K562 (cell line): ENCODE measurements around the gene GGTLC1.
"Not testable (repeated sequence)": the region's sequence is repeated elsewhere in the genome, so short reads cannot be mapped to it uniquely, and the experiment has no call there.

ENCODE experiments used
- CEBPB ChIP-seq: fragments of 450-650 bp; IDR thresholded peaks from 2 replicates; pipeline ENCODE4 v1.6.1; 2016; ENCODE audit warnings: missing genetic modification characterization, missing compliant biosample characterization
- CTCF ChIP-seq, 3 experiments: IDR thresholded peaks in 2 of 3; conservative IDR thresholded peaks in 1 of 3; 2 replicates each; pipeline ENCODE4 v1.5.1; 2011 to 2012; ENCODE audit warnings: low read length in 3 of 3, mild to moderate bottlenecking in 3 of 3, control low read depth in 2 of 3, improper control_type of control experiment in 1 of 3, inconsistent platforms in 1 of 3, low read depth in 1 of 3, mixed read lengths in 1 of 3, moderate library complexity in 1 of 3; ENCODE audit not compliant: insufficient read depth in 2 of 3
- HNRNPK ChIP-seq: fragments of 200-400 bp; formaldehyde crosslinking; IDR thresholded peaks from one replicate; pipeline ENCODE4 v1.6.1; 2018; ENCODE audit warnings: mild to moderate bottlenecking, low read depth, low read length; ENCODE audit not compliant: poor library complexity, severe bottlenecking
- POLR2A ChIP-seq: fragments of 450-650 bp; conservative IDR thresholded peaks from 2 replicates; pipeline ENCODE4 v1.6.1; 2016
- RAD21 ChIP-seq, 2 experiments: fragments of 250-450 bp in 1 of 2; fragments of 450-650 bp in 1 of 2; sonication (Bioruptor Pico) in 1 of 2; formaldehyde crosslinking in 1 of 2; IDR thresholded peaks in 1 of 2; conservative IDR thresholded peaks in 1 of 2; 2 replicates each; pipeline versions ENCODE4 v1.4.0 to v1.8.0; 2020 to 2022; ENCODE audit warnings: mild to moderate bottlenecking in 2 of 2, moderate library complexity in 1 of 2
- U2AF1 ChIP-seq: fragments of 200-400 bp; formaldehyde crosslinking; optimal IDR thresholded peaks from 2 replicates; pipeline ENCODE3; 2017; ENCODE audit warnings: mild to moderate bottlenecking, low read depth, low read length, moderate library complexity
- ZKSCAN1 ChIP-seq: fragments of 150-350 bp; IDR thresholded peaks from 2 replicates; pipeline ENCODE4 v1.6.1; 2016; ENCODE audit warnings: low read depth, low read length

- TF ChIP-seq RAD21 (CRISPR knock-in tag; conservative IDR thresholded peaks at IDR 0.05 in 1 of 2, IDR thresholded peaks at IDR 0.05 in 1 of 2); CTCF (IDR thresholded peaks at IDR 0.05 in 2 of 3, conservative IDR thresholded peaks at IDR 0.05 in 1 of 3; ENCODE audit: insufficient read depth in 2 of 3, low read depth in 1 of 3, low read length in 3 of 3); HNRNPK; POLR2A; CEBPB (tag); ZKSCAN1; U2AF1: not testable (repeated sequence)
Measured at GRCh38 chr20:23986716-23987115, 1.9 kb downstream of the GGTLC1 start.
